HG03378 (cell line): Measurements from ENCODE around the gene IRF1.
"Not testable (repeated sequence)": the region's sequence is repeated elsewhere in the genome, so short reads cannot be mapped to it uniquely, and the experiment has no call there.

Experiments used
- ATAC-seq: cut with Tn5 transposase; IDR thresholded peaks from one replicate; pipeline ENCODE4 v1.9.1; 2021; ENCODE audit warnings: mild to moderate bottlenecking, moderate library complexity; ENCODE audit not compliant: unreplicated experiment

IRF1 gene

GRCh38 chr5:132487841-132488555, 2.6 kb downstream of the IRF1 start:
- no peak for ATAC-seq

DNA sequence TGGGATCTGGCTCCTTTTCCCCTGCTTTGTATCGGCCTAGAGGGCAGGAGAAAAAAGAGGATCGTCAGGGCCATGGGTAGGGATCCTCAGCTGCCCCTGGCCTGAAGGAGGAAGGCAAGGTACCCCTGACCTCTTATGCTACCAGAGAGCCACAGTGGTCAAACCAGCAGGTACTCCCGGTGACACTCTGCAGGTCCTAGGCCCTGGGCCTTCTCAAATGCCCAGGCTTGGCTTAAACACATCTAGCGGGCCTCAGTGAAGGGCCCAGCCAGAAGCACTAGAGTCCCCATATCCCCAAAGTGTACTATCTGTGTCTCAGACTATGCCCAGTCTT, 3.5 kb downstream of the IRF1 start:
- no peak for ATAC-seq

GRCh38 chr5:132486318-132487094, 4.1 kb downstream of the IRF1 start:
- no peak for ATAC-seq

DNA sequence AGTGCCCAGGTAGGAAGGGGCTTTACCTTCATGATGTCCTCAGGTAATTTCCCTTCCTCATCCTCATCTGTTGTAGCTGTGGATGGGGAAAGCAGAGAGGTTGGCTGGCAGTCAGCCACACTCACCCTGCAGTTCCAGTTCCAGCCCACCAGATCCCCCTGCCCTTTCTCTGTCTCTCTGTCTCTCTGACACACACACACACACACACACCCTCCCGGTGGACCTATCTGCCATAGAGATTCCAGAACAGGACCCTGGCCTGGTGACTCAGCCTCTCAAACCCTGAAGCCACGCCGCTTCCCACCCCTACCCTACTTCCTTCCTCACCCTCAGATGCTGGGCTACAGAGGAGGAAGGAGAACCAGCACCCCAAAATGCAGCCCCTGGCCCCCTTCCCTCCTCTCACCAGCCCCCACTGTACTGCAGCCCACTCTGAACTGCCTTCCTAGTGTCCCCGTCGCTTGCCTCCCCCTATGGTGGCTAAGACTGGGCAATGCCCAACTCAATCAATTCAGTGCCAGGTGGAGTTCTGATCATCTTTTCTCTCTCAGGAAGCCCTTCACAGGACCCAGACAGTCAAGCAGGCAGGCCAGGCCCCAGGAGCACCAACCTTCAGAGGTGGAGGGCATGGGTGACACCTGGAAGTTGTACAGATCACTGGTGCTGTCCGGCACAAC, 4.8 kb downstream of the IRF1 start:
- no peak for ATAC-seq

DNA sequence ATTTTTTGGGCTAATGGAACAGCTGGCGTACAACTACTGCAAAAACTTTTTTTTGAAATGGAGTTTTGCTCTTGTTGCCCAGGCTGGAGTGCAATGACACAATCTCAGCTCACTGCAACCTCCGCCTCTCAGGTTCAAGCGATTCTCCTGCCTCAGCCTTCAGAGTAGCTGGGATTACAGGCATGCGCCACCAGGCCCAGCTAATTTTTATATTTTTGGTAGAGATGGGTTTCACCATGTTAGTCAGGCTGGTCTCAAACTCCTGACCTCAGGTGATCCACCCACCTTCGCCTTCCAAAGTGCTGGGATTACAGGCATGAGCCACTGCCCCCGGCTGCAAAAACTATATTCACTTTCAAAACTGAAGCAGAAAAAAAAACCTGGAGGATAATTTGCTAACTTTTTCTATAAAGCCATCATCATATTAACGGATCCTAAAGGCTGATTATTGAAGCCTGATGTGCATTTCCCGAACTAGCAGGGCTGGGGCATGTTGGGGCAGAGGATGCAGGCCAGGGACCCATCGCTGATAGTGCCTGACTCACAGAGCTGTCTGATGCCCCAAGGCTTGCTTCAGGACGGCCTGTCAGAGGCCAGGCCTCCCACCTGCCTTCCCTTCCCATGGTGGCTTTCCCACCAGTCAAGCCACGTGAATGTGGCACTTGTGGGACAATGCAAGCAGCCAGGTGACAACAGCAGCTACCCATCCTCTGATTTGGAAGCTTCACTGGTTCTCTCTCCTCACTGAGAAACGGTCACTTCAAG, 5.5 kb downstream of the IRF1 start:
- ATAC-seq, result not testable (repeated sequence)

DNA sequence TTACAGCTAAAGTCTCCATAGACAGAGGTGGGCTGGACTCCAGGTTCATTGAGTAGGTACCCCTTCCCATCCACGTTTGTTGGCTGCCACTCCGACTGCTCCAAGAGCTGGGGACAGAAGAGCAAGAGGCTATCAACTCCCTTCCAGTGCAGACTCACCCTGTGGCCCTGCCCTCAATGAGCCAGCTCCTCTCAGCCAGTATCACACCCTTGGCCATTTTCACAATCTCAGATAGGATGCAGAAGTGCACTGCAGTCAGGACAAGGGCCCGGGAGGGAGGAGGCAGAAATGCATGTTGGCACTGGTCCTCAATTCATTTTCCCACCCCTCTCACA, 6.2 kb downstream of the IRF1 start:
- no peak for ATAC-seq

DNA sequence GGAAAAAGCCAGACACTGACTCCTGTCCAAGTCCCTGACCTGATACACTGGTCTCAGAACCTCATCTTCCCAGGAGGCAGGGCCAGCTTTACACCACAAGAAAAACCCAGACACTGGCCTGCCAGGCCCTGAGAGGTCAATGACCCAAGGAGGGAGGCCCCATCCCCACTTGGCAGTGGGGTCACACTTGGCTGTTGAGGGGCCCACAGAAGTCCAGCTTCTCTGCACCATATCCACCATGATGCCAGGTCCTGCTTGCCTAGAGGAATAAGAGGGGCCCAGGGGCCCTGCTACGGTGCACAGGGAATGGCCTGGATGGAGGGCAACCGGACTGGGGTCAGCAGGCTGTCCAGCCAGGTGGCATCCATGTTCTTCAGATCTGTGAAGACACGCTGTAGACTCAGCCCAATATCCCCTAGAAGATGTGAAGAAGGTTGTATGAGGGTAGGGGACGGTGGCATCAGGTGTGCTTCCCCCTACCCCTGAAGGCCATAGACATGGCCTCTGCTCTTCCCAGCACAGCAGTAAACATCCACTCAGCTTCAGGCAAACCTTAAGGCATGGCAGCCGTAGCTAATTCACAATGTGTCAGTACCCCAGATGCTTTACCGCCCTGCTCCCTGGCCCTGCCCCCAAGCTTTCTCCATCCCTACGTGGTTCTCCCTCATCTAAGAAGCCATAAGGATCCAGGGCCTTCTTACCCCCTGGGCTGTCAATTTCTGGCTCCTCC, 6.7 kb downstream of the IRF1 start:
- ATAC-seq, result no peak

GRCh38 chr5:132483101-132483500, 7.5 kb downstream of the IRF1 start:
- no peak for ATAC-seq

DNA sequence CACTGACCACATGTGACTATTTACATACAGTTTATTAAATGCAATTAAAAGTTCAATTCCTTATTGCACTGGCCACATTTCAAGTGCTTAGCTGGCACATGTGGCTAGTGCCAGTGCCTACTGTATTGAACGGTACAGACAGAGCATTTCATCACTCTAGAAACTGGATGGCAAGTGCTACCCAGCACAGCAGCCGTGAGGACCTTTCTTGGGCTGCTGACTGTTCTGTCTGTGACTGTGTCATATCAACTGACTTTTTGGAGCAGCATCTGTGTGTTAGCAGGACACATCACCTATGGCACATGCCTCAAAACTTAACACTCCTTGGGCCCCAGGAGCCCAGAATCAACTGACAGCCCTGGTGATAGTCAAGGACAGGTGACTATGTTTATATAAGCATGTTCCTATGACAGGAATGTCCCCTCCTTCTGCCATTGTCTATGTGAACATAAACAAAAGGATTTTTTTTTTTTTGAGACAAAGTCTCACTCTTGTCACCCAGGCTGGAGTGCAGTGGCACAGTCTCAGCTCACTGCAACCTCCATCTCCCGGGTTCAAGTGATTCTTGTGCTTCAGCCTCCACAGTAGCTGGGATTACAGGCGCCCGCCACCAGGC, 8.9 kb downstream of the IRF1 start:
- no peak for ATAC-seq

DNA sequence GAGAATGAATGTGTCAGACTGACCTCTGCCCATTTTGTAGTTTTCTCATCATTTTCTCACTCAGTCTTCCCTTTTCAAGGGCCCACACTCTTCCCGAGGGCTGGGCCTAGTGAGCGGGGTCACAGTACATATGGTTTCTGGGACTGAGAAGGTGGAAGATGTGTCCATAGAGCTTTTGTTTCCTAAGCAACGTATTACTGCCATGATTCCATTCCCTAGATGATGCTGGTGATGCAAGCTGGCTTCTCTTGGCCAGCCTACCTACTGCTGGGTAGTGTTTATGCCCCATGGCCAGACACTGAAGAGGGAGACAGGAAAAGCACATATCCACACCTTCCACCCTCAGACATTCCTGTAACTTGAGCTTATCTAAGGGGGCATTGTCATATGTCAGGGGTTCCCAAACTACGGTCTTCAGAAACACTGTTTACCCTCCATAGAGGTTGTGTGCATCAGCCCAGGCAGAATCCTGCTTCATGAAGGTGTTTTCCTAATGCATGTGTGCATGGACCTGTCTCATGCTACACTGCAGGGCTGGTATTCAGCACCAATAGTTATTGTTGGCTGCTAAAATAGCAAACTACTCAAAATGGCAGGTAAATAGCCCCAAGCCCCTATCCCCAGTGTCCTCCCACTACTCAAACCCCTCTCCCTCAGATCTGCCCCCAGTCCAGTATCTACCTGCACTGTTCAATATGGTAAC, 9.5 kb downstream of the IRF1 start:
- no peak for ATAC-seq

DNA sequence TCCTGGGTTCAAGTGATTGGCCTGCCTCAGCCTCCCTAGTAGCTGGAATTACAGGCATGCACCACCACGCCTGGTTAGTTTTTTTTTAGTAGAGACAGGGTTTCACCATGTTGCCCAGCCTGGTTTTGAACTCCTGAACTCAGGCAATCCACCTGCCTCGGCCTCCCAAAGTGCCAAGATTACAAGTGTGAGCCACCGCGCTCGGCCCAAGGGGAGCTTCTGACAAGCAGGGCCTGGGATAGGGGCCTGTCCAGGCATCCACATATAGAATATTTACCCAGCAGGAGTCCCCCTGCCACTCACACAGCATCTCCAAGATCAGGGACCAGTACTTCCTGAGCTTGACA, 10.1 kb downstream of the IRF1 start:
- ATAC-seq, result no peak

- ATAC-seq, result no peak
Measured at GRCh38 chr5:132480042-132480441, 10.5 kb downstream of the IRF1 start.

DNA sequence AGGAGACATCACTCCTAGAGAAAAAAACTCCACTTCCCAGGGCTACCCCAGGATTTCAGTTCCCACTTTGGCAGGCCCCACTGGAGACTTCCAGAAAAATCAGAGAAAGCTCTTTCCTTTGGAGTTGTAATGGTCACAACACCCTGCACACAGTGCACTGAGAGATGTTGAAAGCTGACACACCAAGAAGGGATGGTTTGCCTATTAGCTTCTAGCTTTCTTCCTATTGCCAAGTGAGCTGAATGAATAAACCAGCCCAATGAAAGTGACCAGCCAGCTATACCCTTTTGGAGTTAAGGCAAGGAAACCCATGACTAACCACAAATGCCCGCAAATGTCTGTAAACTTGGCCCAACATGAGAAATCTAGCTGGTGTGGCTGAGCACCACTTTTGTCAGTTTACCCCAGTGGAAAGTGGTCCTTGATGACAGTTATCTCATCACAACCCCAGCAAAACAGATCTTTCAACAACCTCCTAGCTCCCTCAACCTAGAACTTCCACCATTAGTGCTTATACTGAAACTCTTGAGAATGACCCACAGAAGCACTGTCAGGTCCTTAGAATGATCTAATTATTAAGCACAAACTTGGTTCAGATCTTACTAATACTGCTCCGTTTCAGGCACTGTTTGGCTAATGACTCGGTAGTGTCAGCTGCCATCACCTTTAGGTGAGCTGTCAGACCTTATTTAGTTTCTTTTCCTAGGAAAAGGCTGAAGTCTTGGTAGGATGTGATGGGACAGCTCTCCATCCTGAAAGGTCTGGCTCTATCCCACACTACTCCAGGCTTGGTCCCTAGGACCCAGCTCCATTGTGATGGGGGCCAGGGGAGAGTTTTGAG, 11.2 kb downstream of the IRF1 start:
- ATAC-seq, result peak; percentile 56

DNA sequence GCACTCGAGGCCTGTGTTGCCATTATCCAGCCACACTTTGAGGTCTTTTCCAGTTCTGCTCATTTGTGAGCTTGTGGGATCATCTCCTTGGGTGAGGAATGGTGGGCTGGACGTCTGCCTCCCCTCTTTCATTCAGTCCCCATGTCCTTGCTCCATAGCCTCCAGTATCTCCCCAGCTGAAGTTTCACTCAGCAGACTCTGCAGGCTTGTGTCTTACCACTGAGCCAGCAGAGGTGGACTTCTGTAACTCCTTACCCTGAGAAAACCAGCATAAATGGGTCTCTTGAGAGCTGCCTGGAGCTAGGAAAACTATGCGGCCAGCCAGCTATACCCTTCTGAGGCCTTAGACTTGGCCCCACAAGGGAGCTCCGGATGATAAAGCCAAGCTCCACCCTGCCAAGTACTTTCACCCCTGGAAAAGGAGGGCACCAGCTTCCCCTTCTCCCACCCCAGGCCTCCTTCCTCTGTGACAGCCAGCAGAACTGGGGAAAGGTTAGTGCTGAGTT, 12.2 kb downstream of the IRF1 start:
- ATAC-seq, result no peak

- ATAC-seq, result no peak
Measured at GRCh38 chr5:132477784-132478365, 12.7 kb downstream of the IRF1 start.

DNA sequence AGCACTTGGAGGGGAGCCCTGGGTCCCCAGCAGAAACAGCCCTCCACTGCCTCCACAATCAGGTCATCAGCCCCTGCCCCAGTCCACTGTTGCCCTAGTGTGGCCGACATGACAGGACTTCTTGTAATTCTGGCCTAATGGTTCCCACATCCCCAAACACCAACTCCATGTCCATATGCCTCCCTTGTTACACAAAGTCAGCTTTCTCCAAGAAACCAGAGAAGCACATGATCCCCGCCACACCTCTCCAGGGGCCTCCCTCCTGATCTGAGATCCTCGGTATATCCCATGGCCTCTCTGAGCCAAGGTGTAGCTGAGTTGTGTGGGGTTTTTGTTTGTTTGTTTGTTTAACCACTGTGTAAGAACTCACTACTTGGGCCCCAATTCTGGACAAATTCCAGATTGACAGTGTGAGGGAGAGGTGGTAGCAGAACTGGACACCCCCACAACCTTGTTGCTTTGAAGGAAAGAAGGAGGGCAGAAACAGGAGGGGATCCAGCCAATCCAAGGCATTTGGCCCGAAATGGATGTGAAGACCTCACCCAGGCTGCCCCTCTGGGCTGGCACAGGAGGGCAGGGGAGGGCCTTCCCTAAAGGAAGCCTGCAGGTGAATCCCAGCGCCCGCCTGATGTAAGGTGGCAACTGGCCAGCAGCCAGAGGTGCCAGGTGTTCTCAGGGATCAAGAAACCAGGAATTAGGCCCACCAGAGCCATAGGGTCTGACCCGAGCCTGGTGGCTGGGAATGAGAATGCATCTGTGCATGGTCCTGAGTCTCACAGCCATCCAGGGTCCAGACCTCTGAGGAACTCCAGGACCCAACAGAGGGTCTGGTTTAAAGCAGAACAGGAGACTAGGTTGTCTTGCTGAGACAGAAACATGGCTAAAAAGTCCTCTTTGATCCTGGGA, 13.4 kb downstream of the IRF1 start:
- no peak for ATAC-seq
